ENCODE measurements around the gene SYNE3.

DNA sequence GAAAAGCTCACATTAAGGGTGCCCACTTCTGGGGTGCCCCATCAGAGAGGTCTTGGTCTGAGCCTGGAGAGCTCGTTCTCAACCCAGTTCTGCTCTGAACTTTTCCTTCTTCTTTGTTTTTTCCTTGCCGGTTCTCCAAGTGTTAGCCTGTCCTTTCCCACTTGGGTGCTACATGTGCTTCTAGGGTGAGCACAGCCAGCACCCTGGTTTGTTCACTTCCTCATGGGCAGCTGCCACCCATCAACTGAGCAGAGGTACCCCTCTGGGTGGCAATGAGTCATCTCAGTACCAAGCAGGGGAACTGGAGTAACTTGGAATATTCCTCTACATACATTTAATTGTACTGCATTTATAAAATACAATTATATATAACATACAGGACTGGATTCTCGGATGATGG, 3.9 kb upstream of the SYNE3 start:
- TF ChIP-seq ETV6 (conservative IDR thresholded peaks at IDR 0.05 in 1 of 2, IDR thresholded peaks at IDR 0.05 in 1 of 2; ENCODE audit: borderline replicate concordance in 1 of 2, low read depth in 1 of 2) = no peak
- no peak for TF ChIP-seq HDGF (IDR thresholded peaks at IDR 0.05)
- TF ChIP-seq, protein P1, sequence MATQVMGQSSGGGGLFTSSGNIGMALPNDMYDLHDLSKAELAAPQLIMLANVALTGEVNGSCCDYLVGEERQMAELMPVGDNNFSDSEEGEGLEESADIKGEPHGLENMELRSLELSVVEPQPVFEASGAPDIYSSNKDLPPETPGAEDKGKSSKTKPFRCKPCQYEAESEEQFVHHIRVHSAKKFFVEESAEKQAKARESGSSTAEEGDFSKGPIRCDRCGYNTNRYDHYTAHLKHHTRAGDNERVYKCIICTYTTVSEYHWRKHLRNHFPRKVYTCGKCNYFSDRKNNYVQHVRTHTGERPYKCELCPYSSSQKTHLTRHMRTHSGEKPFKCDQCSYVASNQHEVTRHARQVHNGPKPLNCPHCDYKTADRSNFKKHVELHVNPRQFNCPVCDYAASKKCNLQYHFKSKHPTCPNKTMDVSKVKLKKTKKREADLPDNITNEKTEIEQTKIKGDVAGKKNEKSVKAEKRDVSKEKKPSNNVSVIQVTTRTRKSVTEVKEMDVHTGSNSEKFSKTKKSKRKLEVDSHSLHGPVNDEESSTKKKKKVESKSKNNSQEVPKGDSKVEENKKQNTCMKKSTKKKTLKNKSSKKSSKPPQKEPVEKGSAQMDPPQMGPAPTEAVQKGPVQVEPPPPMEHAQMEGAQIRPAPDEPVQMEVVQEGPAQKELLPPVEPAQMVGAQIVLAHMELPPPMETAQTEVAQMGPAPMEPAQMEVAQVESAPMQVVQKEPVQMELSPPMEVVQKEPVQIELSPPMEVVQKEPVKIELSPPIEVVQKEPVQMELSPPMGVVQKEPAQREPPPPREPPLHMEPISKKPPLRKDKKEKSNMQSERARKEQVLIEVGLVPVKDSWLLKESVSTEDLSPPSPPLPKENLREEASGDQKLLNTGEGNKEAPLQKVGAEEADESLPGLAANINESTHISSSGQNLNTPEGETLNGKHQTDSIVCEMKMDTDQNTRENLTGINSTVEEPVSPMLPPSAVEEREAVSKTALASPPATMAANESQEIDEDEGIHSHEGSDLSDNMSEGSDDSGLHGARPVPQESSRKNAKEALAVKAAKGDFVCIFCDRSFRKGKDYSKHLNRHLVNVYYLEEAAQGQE (IDR thresholded peaks at IDR 0.05; ENCODE audit: low read depth, low read length) = no peak
- TF ChIP-seq, protein P2, sequence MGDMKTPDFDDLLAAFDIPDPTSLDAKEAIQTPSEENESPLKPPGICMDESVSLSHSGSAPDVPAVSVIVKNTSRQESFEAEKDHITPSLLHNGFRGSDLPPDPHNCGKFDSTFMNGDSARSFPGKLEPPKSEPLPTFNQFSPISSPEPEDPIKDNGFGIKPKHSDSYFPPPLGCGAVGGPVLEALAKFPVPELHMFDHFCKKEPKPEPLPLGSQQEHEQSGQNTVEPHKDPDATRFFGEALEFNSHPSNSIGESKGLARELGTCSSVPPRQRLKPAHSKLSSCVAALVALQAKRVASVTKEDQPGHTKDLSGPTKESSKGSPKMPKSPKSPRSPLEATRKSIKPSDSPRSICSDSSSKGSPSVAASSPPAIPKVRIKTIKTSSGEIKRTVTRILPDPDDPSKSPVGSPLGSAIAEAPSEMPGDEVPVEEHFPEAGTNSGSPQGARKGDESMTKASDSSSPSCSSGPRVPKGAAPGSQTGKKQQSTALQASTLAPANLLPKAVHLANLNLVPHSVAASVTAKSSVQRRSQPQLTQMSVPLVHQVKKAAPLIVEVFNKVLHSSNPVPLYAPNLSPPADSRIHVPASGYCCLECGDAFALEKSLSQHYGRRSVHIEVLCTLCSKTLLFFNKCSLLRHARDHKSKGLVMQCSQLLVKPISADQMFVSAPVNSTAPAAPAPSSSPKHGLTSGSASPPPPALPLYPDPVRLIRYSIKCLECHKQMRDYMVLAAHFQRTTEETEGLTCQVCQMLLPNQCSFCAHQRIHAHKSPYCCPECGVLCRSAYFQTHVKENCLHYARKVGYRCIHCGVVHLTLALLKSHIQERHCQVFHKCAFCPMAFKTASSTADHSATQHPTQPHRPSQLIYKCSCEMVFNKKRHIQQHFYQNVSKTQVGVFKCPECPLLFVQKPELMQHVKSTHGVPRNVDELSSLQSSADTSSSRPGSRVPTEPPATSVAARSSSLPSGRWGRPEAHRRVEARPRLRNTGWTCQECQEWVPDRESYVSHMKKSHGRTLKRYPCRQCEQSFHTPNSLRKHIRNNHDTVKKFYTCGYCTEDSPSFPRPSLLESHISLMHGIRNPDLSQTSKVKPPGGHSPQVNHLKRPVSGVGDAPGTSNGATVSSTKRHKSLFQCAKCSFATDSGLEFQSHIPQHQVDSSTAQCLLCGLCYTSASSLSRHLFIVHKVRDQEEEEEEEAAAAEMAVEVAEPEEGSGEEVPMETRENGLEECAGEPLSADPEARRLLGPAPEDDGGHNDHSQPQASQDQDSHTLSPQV (IDR thresholded peaks at IDR 0.05) = no peak
- TF ChIP-seq JUNB (IDR thresholded peaks at IDR 0.05) = no peak

All from GM12878 (cell line).